GM19455 (cell line): Measurements from ENCODE around the gene RAB3D.

Source experiments
- ATAC-seq: cut with Tn5 transposase; IDR thresholded peaks from one replicate; pipeline ENCODE4 v1.9.1; 2021; ENCODE audit not compliant: unreplicated experiment

RAB3D gene

DNA sequence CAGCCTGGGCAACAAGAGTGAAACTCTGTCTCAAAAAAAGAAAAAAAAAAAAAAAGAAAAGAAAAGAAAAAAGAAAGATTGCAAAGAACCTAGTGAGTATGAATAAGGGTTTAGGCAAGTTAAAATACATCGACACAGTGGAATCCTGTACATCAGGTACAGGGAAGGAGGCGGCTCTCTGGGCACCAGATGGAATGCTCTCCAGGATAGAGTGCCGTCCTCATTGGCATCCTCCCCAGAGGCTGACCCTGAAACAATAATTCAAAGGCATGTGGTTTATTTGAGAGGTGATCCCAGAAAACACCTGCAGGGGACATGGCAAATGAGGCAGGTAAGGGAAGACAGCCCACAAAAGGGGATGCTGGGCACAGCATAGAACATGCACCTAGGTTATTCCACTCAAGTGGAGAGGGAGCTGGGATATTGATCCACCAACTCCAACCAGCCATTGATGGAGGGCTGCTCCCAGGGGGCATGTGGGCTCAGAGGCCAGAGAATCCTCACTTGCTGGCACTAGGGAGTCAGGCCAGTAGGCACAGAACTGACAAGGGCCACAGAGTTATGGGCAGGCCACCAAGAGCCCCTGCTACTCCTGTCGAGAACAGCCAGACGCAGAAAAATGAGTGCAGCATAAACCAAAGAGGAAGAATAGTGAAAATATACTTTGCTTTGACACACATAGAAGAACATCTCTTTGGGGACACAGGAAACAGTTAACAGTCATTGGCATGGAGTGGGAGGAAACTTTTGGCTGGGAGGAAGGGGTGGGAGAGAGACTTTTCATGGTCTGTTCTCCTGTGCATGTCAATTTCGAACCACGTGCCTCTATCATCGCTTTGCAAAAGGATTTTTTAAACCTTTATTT, 39.3 kb downstream of the RAB3D start:
- ATAC-seq: no peak

DNA sequence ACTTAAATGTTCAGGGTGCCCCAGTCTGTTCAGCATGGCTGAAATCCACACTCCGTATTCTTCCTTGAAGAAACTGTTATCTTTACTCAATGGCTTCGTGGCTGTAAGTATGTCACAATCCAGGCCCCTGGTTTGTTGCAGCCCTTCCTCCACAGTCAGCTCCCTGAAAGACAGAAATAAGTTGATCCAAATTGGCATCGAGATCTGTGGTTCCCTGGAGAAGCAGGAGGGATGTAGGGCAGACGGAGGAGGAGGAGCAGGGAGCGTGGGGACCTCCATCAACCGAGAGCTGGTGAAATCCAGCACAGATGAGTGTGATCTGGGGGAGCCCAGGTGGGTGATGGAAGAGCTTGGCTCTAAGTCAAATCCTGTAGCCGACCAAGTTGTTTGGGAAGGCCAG, 43.2 kb downstream of the RAB3D start:
- no peak for ATAC-seq

DNA sequence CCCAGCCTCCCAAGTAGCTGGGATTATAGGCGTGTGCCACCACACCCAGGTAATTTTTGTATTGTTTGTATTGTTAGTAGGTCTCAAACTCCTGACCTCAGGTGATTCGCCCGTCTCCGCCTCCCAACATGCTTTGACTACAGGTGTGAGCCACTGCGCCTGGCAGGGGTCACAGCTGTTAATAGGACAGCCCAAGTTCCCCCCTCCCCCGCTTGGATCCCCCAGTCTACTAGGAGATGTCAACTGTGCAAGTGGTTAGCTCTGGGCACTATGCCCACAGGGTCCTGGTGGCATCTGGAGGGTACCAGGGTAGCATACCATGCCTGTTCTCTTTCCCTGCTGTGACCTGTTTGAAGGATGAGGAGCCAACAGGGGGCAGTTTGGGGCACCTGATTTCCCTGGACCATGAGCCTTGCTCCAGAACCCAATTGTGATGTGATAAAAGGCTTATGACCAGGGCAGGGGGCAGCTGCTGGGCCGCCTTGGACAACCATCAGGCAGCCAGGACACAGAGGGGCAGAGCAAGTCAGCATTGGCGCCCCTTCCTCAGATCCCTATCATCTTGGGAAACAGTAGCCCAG, 43.7 kb downstream of the RAB3D start, which contains the start of gene TSPAN16:
Gene TSPAN16, plus strand, starts transcription at position 496 of the 581 bp plus-strand sequence. CDS start 138 bp downstream, outside the sequence.
- no peak for ATAC-seq

DNA sequence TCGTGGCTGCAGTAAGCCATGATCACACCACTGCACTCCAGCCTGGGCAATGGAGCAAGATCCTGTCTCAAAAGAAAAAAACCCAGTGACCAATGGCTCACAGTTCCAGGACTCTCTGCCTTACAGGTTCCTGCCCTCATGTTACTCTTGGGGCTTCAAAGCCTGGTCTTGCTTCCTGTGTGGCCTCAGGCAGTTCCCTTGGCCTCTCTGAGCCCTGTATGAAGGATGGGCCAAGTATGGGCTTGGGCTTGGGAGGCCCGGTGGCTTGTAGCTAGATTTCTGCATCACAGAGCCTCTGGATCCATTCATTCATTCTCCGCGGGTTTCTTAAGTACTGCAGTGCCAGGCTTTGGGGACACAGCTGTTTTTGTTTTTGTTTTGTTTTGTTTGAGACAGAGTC, 44.3 kb downstream of the RAB3D start:
- no peak for ATAC-seq

DNA sequence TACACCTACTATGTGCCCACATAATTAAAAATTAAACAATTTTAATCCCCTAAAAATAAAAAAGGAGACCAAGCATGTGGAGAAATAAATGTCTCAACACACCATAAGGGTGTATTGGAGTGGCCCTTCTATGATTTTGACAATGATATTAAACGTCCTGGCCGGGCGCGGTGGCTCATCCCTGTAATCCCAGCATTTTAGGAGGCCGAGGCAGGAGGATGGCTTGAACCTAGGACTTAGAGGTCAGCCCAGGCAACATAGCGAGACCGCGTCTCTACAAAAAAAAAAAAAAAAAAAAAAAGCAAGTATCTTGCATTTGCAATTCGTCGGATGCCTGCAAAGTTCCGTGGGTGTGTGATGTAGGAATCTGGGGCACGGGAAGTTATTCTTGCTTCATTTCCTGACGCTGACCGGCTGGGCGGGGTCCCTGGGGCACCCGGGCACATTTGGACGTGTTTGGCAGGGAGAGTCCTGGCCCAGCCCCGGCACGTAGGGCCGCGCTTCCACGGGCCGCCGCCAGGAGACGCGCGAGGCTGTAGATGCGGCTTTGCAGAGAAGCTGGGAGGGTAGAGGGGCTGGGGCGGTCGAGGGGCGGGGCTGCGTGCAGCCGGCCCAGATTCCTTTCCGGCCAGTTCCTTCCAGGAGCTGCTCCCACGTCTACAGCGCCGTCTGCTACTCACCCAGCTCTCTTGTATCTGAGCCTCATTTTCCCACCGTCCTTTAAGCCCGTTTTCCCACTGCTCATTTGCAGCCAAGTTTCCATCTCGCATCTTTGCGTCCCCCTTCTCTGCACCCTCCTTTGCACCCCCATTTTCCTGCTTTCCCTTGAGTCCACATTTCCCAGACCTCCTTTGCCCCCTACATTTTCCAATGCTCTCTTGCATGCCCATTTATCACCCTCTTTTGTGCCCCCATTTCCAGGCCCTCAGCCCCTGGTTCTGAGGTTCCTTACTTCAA, 45.7 kb downstream of the RAB3D start:
- no peak for ATAC-seq

DNA sequence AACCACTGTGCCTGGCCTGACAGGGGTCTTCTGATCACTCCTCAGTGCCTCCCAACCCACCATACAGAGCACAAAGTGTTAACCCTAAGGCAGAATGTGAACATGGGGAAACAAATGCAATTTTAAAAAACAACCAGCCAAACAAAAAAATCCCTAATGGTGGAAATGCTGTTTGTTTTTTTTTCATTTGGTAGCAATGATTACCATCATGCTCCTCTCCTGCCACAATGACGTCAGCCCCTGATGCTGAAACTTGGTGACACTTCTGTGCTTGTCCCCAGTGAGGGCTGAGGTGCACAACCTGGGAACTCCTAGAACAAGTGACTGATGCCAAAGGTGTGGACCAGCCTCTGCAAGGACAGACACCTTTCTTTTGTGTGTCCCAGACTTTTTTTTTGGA, 47.5 kb downstream of the RAB3D start:
- ATAC-seq: no peak

DNA sequence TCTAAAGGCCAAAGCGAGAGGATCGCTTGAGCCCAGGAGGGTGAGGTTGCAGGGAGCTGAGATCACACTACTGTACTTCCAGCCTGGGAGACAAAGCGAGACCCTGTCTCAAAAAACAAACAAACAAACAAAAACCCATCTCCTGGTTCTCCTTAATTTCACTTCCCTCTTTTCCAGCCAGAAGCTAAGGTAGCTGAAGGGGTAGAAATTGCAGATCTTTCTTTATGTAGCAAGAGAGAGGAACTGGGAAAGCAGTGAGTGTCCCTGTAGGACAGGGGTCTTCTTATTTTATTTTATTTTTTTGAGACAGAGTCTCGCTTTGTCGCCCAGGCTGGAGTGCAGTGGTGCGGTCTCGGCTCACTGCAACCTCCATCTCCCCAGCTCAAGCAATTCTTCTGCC, 48.0 kb downstream of the RAB3D start:
- ATAC-seq: no peak

DNA sequence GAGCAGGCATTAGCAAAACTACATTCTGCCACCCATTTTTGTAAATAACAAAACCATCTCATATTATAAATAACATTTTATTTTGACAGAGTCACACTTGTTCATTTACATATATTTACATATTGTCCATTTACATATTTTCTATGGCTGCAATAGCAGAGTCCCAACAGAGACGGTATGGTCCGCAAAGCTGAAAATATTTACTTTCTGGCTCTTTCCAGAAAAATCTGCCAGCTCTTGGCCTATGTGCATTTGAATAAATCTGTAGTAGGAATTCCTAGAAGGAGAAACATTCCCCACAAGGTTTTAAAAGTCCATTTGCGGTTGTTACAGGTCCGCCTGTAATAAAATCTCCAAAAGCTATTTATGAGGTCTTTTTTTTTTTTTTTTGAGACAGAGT, 49.2 kb downstream of the RAB3D start:
- ATAC-seq: no peak

DNA sequence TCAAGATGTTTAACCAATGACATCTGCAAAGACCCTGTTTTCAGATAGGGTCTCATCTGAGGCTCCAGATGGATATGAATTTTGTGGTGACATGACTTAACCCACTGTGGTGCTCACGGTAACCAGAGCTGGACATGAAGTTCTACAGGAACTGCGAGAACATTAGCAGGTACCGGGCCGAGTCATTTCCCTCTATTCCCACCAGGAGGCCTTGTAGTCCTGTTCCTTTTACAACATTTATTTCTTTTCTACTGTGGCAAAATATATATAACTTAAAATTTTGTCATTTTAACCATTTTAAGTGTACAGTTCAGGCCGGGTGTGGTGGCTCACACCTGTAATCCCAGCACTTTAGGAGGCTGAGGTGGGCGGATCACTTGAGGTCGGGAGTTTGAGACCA, 51.1 kb downstream of the RAB3D start:
- ATAC-seq: no peak

DNA sequence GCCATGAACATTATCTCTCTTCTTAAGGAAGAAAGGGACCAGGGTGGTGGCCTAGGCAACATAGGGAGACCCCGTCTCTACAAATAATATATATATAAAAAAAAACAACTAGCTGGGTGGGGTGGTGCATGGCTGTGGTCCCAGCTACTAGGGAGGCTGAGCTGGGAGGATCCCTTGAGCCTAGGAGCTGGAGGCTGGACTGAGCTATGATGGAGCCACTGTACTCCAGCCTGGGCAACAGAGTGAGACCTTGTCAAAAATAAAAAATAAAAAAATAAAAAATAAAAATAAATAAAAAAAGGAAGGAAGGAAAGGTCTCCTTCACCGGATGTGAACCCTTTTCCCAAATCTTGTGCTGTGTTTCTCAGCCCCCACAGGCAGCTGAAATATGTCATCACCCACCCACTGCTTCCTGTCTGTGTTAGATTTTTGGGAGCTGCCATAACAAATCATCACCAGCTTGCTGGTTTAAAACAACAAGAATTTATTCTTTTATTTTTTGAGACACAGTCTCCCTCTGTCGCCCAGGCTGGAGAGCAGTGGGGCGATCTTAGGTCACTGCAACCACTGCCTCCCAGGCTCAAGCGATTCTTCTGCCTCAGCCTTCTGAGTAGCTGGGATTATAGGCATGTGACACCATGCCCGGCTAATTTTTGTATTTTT, 53.0 kb downstream of the RAB3D start:
- no peak for ATAC-seq

DNA sequence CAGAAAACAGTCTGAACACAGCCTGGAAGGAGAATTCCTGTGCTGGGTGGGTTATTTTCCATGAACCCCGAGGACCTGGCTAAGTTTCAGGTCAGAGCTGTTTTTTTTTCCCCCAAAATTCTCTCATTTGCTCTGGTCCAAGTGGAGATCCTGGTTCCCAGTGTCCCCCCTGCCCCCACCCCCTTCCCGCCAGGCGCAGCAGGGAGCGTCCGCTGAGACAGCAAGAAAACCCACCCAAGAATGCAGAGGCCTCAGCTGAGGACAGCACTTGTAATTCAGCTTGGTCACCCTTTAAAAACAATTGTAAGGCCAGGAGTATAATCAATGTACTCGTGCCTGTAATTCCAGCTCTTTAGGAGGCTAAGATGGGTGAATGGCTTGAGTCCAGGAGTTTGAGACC, 54.9 kb downstream of the RAB3D start:
- ATAC-seq: no peak

DNA sequence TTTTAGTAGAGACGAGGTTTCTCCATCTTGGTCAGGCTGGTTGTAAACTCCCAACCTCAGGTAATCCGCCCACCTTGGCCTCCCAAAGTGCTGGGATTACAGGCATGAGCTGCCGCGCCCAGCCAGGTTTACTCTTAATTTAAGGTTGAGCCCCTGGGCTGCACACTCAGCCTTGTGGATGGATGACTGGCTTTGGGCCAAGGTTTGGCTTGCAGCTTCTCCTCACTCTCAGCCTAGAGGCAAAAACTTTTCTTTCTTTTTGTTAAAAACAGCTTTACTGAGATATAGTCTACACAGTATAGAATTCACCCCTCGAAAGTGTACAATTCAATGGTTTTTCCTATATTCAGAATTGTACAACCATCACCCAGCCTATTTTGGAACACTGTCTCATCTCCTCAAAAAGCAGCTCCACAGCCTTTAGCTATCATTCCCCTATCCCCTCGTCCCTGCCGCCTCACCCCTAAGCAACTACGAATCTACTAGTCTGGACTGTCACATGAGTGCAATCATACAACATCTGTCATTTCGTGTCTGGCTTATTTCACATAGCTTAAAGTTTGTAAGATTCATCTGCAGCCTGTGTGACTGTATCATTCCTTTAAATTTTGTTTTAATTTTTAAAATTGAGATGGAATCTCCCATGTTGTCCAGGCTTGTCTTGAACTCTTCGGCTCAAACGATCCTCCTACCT, 58.0 kb downstream of the RAB3D start:
- no peak for ATAC-seq

DNA sequence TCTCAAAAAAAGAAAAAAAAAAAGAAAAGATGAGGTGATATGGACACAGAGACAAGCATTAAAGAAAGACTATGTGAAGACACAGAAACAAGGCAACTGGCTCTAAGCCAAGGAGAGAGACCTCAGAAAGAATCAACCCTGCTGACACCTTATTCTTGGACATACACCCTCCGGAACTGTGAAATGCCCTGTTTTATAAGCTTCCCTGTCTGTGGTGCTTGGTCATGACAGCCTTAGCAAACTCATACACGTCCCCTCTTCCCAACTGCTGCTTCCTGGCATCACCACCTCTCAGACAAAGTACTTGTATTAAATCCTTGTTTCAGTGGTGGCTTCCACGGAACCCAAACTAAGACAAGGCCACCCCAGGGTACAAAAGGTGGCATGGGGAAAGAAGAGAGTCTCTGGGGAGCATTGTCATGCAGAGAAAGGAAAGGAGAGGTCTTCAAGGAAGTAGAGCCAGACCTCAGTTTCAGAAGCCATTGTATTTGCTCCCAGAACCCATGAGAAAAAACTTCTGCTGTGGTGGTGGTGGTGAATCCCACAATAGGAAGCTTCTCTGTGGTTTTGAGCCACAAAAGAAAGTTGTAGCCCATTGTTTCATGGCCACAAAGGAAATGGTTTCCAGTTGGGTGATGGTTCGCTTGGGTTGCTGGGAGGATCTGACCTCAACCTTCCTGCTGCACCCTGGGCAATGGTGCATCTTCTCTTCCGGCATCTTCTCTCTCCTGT, 59.8 kb downstream of the RAB3D start:
- ATAC-seq: no peak

DNA sequence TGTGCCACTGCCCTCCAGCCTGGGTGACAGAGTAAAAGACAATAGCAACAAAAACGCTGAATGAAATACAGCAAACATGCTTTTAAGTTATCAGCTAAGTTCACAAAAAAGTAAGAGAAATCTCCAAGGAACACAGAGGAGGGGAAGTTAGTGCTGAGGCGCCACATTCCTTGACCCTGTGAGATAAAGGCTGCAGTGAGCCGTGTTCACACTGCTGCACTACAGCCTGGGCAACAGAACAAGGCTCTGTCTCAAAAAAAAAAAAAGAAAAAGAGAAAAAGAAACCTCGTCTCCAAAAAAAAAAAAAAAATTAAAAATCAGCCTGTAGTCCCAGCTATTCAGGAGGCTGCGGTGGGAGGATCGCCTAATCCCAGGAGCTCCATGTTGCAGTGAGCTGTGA, 60.8 kb downstream of the RAB3D start:
- no peak for ATAC-seq

DNA sequence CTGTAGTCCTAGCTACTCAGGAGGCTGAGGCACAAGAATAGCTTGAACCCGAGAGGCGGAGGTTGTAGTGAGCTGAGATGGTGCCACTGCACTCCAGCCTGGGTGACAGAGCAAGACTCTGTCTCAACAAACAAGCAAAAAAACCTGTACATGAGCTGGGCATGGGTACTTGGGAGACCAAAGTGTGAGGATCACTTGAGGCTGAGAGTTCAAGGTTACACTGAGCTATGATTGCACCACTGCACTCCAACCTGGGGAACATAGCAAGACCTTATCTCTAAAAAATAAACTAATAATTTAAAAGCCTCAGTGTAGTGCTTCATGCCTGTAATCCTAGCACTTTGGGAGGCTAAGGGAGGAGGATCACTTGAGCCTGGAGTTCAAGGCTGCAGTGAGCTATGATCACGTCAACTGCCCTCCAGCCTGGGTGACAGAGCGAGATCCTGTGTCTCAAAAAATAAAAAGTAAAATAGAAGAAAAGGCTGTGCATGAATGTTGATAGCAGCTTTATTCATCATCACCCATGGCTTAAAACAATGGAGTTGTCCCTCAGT, 64.8 kb downstream of the RAB3D start:
- ATAC-seq: no peak

DNA sequence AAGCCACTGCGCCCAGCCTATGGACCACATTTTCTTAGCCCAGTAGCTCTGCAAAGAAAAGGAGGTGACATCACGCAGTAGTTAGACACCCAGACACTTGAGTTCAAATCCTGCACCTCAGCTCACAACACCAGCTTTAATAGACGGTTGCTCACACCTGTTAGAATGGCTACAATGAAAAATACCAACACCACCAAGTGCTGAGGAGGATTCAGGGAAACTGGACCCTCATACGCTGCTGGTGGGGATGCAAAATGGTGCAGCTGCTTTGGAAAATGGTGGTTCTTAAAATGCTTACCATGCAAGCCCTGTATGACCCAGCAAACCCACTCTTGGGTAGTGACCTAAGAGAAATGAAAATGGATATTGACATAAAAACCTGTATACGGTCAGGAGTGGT, 65.5 kb downstream of the RAB3D start:
- no peak for ATAC-seq

DNA sequence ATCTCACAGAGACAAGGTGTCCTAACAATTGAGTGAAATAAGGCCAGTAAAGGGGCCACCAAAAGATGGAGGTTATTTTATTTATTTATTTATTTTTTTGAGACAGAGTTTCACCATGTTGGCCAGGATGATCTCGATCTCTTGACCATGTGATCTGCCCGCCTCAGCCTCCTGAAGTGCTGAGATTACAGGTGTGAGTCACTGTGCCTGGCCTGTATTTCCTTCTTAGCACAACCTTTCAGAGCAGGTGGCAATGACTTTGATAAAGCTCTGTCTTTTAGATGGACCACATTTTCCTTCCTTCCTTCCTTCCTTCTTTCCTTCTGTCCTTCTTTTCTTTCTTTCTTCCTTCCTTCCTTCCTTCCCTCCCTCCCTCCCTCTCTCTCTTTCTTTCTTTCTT, 66.2 kb downstream of the RAB3D start:
- ATAC-seq: no peak
